Fibroblast of skin of right quadriceps (primary cell): ENCODE data around the gene CHST11.

Source experiments
- DNase-seq: peaks from one replicate; pipeline ENCODE4 v3.0.0-alpha.2; 2013

CHST11 gene

GRCh38 chr12:104681012-104681690 lies 224.4 kb downstream of the CHST11 start:
- DNase-seq, result peak; percentile 23

- no peak for DNase-seq
Observed at GRCh38 chr12:104682790-104683279, 226.1 kb downstream of the CHST11 start.

- DNase-seq, result no peak
Observed at GRCh38 chr12:104683831-104684503, 227.2 kb downstream of the CHST11 start.

- peak; percentile 88 for DNase-seq
Observed at GRCh38 chr12:104684884-104685283, 228.1 kb downstream of the CHST11 start.

GRCh38 chr12:104685366-104685765 lies 228.6 kb downstream of the CHST11 start:
- DNase-seq, result no peak

- no peak for DNase-seq
Observed at GRCh38 chr12:104686196-104686595, 229.4 kb downstream of the CHST11 start.

- DNase-seq, result no peak
Observed at GRCh38 chr12:104687823-104688573, 231.2 kb downstream of the CHST11 start.

GRCh38 chr12:104689635-104690034 lies 232.9 kb downstream of the CHST11 start:
- DNase-seq, result no peak

GRCh38 chr12:104691721-104692556 lies 235.2 kb downstream of the CHST11 start:
- DNase-seq, result no peak

- DNase-seq, result no peak
Observed at GRCh38 chr12:104692557-104693218, 235.9 kb downstream of the CHST11 start.

GRCh38 chr12:104693493-104693892 lies 236.7 kb downstream of the CHST11 start:
- DNase-seq, result no peak

- no peak for DNase-seq
Observed at GRCh38 chr12:104694161-104694560, 237.4 kb downstream of the CHST11 start.

GRCh38 chr12:104694711-104695110 lies 238.0 kb downstream of the CHST11 start:
- DNase-seq, result no peak

GRCh38 chr12:104695453-104696148 lies 238.9 kb downstream of the CHST11 start:
- DNase-seq, result peak; percentile 79

GRCh38 chr12:104697186-104697585 lies 240.4 kb downstream of the CHST11 start:
- DNase-seq, result no peak

GRCh38 chr12:104698871-104699270 lies 242.1 kb downstream of the CHST11 start:
- DNase-seq, result peak; percentile 24

GRCh38 chr12:104699489-104700190 lies 242.9 kb downstream of the CHST11 start:
- no peak for DNase-seq

GRCh38 chr12:104700324-104700723 lies 243.6 kb downstream of the CHST11 start:
- DNase-seq, result no peak

- DNase-seq, result no peak
Observed at GRCh38 chr12:104701301-104701700, 244.6 kb downstream of the CHST11 start.

- DNase-seq, result no peak
Observed at GRCh38 chr12:104701756-104702155, 245.0 kb downstream of the CHST11 start.
